WERI-Rb-1 (cell line): ENCODE results near the gene ATF4.

Source experiments
- DNase-seq: peaks from one replicate; pipeline ENCODE4 v3.0.0-alpha.2; 2020
- H3K27ac ChIP-seq: fragments of 250-450 bp; sonication (Bioruptor Pico); 2 replicates; pipeline ENCODE4 v1.5.1; 2020; ENCODE audit warnings: mild to moderate bottlenecking, moderate library complexity
- H3K27me3 ChIP-seq: fragments of 250-450 bp; sonication (Bioruptor Pico); 2 replicates; pipeline ENCODE4 v1.5.1; 2021; ENCODE audit warnings: mild to moderate bottlenecking, low read depth, moderate library complexity; ENCODE audit not compliant: insufficient read depth, severe bottlenecking
- H3K36me3 ChIP-seq: fragments of 250-450 bp; sonication (Bioruptor Pico); 2 replicates; pipeline ENCODE4 v1.5.1; 2020; ENCODE audit warnings: mild to moderate bottlenecking, moderate library complexity
- H3K4me3 ChIP-seq: 2 replicates; pipeline ENCODE4 v1.5.1; 2011; ENCODE audit warnings: low read depth, mild to moderate bottlenecking, control low read depth, low read length
- H3K9me3 ChIP-seq: fragments of 250-450 bp; sonication (Bioruptor Pico); 2 replicates; pipeline ENCODE4 v1.5.1; 2021; ENCODE audit warnings: mild to moderate bottlenecking, moderate library complexity; ENCODE audit not compliant: severe bottlenecking
- TF ChIP-seq, protein P1 (sequence below): IDR thresholded peaks from 2 replicates; pipeline ENCODE4 v1.5.1; 2011; ENCODE audit warnings: low read depth, mild to moderate bottlenecking, control low read depth, inconsistent platforms, low read length

Gene ATF4

DNA sequence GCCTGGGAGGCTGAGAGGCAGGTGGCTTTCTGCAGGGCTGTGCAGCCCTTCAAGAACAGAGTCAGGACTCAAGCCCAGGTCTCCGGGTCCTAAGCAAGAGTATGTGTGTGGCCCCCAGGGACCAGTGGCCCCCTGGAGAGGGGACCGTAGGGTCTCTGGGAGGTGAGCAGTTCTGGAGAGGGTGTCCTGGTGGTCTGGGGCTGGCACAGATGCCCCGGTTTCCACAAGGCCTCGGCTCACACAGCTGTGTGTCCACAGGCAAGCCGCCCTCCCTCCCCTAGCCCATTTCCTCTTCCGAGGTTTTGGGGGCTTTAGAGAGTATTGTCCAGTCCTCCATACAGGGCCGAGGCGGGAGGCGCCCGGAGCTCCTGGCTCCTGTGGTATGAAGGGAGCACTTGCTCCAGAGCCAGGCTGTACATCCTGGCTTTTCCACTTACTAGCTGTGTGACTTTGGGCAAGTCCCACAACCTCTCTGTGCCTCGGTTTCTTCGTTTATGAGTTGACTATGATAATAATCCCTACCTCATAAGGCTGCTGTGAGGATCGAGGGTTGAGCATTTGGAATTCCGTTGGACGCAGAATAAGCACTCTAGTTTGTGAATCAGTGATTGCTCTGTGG lies 15.6 kb downstream of the ATF4 start:
- Histone ChIP-seq H3K27me3 (no peaks in the 10 kb centered on the region), H3K36me3 (peaks cover 6% of the 10 kb centered on the region), H3K9me3 (no peaks in the 10 kb centered on the region), H3K4me3 (peak overlapping the region; percentile 50; the same call in 1 of the 2 replicates), H3K27ac (peak overlapping the region; percentile 41)
- TF ChIP-seq, protein P1, sequence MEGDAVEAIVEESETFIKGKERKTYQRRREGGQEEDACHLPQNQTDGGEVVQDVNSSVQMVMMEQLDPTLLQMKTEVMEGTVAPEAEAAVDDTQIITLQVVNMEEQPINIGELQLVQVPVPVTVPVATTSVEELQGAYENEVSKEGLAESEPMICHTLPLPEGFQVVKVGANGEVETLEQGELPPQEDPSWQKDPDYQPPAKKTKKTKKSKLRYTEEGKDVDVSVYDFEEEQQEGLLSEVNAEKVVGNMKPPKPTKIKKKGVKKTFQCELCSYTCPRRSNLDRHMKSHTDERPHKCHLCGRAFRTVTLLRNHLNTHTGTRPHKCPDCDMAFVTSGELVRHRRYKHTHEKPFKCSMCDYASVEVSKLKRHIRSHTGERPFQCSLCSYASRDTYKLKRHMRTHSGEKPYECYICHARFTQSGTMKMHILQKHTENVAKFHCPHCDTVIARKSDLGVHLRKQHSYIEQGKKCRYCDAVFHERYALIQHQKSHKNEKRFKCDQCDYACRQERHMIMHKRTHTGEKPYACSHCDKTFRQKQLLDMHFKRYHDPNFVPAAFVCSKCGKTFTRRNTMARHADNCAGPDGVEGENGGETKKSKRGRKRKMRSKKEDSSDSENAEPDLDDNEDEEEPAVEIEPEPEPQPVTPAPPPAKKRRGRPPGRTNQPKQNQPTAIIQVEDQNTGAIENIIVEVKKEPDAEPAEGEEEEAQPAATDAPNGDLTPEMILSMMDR, result no peak
- no peak for DNase-seq

GRCh38 chr22:39536711-39537110 lies 16.3 kb downstream of the ATF4 start:
- no peaks in the 10 kb centered on the region for H3K9me3 ChIP-seq
- H3K36me3 ChIP-seq, result 0 out of 2 replicates have a peak, but pooled peaks cover 2% of the 10 kb centered on the region
- no peak overlapping the region for H3K27ac ChIP-seq
- H3K27me3 ChIP-seq, result no peaks in the 10 kb centered on the region
- TF ChIP-seq, protein P1, result no peak
- no peak overlapping the region for H3K4me3 ChIP-seq
- no peak for DNase-seq

DNA sequence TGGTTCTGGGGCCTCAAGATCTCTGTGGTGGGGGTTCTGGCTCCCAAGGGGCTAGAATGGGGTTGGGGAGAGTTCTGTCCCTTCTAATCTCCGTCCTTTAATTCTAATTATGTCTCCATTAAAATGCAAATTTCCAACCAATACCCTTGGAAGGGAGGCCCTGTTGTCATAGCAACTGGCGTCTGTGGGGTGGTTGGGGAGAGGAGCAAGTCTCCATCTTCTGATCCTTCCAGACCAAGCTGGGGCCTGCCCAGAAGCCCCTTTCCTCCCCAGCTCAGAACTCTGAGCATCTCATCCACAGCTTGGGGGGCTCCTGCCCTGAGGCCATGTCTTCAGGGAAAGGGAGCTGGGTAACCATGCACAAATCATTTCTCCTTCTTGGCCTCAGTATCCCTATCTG lies 17.6 kb downstream of the ATF4 start:
- Histone ChIP-seq H3K27ac (no peak overlapping the region), H3K9me3 (no peaks in the 10 kb centered on the region), H3K27me3 (no peaks in the 10 kb centered on the region), H3K36me3 (no peaks in the 10 kb centered on the region), H3K4me3 (no peak overlapping the region)
- DNase-seq, result no peak
- TF ChIP-seq, protein P1, result no peak

DNA sequence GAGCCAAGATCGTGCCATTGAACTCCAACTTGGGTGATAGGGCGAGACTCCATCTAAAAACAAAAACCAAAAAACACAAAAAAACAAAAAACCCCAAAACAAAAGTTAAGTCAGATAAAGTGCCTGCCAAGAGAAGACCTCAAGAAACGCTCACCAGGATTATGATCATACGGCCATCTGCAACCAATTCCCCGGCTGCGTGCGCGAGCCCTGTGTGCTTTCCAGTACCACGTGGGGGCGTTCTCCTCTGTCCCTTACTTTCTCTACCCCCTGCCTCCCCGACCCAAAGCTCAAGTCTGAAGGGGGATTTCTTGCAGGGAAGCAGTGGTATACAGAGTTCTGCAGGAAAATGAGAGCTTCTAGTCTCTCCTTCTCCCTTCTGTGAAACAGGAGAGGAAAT lies 22.7 kb downstream of the ATF4 start:
- Histone ChIP-seq H3K9me3 (no peaks in the 10 kb centered on the region), H3K4me3 (no peak overlapping the region), H3K27ac (no peak overlapping the region), H3K27me3 (no peaks in the 10 kb centered on the region), H3K36me3 (no peaks in the 10 kb centered on the region)
- TF ChIP-seq, protein P1, result peak; percentile 84
- peak; percentile 88 for DNase-seq

DNA sequence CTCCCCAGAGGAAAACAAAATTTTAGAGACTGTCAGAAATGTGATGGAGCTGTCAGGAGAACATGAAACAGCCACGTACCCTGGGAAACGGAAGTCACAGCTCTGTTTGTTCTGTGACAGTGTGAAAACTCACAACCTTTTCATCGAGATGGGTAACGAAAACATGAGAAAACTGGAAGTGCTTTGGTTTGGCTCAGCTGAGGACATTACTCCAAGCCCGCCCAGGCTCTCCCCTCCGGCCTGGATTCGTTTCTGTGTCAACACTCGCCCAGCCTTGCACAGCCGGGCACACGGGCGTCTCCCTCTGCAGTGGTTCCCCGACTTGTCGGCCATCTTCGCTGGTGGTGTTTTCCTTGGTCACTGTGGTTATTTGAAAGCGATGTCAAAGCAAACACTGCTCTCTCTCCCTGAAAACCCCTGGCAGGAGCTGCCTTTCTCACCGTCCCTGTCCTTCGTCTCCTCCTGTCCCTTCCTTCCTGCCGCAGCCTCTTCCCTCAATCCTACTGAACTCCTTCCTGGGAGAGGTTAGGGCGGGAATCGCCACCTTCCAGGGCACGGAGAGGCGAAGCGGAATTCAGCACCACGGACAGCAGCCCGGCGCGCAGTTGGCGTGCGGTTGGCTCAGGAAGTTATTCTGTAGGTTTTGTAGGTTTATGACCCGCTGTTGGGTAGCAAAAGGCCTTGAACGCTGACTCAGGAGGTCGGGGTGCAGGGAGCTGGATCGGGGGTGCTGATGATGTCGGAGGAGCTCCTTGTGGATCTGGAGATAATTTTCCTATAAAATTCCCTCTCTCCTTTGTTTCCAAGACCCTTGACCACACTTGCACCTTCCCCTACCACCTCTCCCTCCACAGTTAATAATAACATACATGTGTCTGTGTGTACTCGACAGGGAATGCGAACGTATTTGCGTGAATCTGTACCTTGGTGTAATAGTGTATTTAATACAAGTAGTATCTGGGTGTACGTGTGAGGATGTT lies 25.3 kb downstream of the ATF4 start:
- no peaks in the 10 kb centered on the region for H3K27me3 ChIP-seq
- no peak for DNase-seq
- TF ChIP-seq, protein P1, result no peak
- no peak overlapping the region for H3K27ac ChIP-seq
- no peaks in the 10 kb centered on the region for H3K36me3 ChIP-seq
- no peak overlapping the region for H3K4me3 ChIP-seq
- no peaks in the 10 kb centered on the region for H3K9me3 ChIP-seq
